Brain microvascular endothelial cell (primary cell): ENCODE results near the gene AASDHPPT.

Experiments used
- DNase-seq: peaks from one replicate; pipeline ENCODE4 v3.0.0-alpha.2; 2020
- H3K27ac ChIP-seq: fragments of 250-450 bp; sonication (Bioruptor Pico); 2 replicates; pipeline ENCODE4 v1.5.1; 2020; ENCODE audit warnings: mild to moderate bottlenecking, moderate library complexity
- H3K27me3 ChIP-seq: fragments of 250-450 bp; sonication (Bioruptor Pico); replicated peaks from 2 replicates; pipeline ENCODE4 v1.5.1; 2020; ENCODE audit warnings: mild to moderate bottlenecking
- H3K36me3 ChIP-seq: fragments of 250-450 bp; sonication (Bioruptor Pico); replicated peaks from 2 replicates; pipeline ENCODE4 v1.5.1; 2020; ENCODE audit warnings: mild to moderate bottlenecking
- H3K4me3 ChIP-seq: 2 replicates; pipeline ENCODE4 v1.5.1; 2011; ENCODE audit warnings: low read depth, mild to moderate bottlenecking, control low read depth, low read length, moderate library complexity
- CTCF ChIP-seq: IDR thresholded peaks from 2 replicates; pipeline ENCODE4 v1.5.1; 2011; ENCODE audit warnings: low read depth, mild to moderate bottlenecking, moderate library complexity, low read length, control low read depth, inconsistent platforms; ENCODE audit errors: missing control alignments
- in situ Hi-C: cut with HindIII; loops from 2 replicates; pipeline ENCODE4 v1.10.0; 2017; ENCODE audit warnings: low sequenced_read_pairs, low pct_ligation_motif_present

AASDHPPT gene

GRCh38 chr11:106087815-106088435 is 10.5 kb downstream of the AASDHPPT start:
- Histone ChIP-seq H3K27ac (no peak overlapping the region), H3K4me3 (no peak overlapping the region), H3K36me3 (peaks cover 3% of the 10 kb centered on the region), H3K27me3 (no peaks in the 10 kb centered on the region)
- in situ Hi-C loops = no loop called here
- peak; percentile 88 for TF ChIP-seq CTCF
- DNase-seq = peak; percentile 63

GRCh38 chr11:106088896-106089295 is 11.4 kb downstream of the AASDHPPT start:
- peaks cover 4% of the 10 kb centered on the region for H3K36me3 ChIP-seq
- no peak overlapping the region for H3K4me3 ChIP-seq
- no peaks in the 10 kb centered on the region for H3K27me3 ChIP-seq
- in situ Hi-C loops = no loop called here
- no peak for TF ChIP-seq CTCF
- H3K27ac ChIP-seq = peak overlapping the region; percentile 73
- peak; percentile 59 for DNase-seq

- H3K27ac ChIP-seq = peak overlapping the region; percentile 39
- DNase-seq = peak; percentile 62
Measured at GRCh38 chr11:106091480-106092123, 14.1 kb downstream of the AASDHPPT start.

GRCh38 chr11:106092446-106092845 is 15.0 kb downstream of the AASDHPPT start:
- no peak overlapping the region for H3K27ac ChIP-seq
- peaks cover 21% of the 10 kb centered on the region for H3K36me3 ChIP-seq
- TF ChIP-seq CTCF = no peak
- H3K4me3 ChIP-seq = no peak overlapping the region
- no peak for DNase-seq
- in situ Hi-C loops = no loop called here
- no peaks in the 10 kb centered on the region for H3K27me3 ChIP-seq

More at GRCh38 chr11:106091480-106092123, 14.1 kb downstream of the AASDHPPT start:
- in situ Hi-C loops = no loop called here
- peaks cover 16% of the 10 kb centered on the region for H3K36me3 ChIP-seq
- H3K27me3 ChIP-seq = no peaks in the 10 kb centered on the region
- TF ChIP-seq CTCF = no peak
- H3K4me3 ChIP-seq = no peak overlapping the region

GRCh38 chr11:106098893-106099553 is 21.6 kb downstream of the AASDHPPT start:
- no peak for TF ChIP-seq CTCF
- H3K4me3 ChIP-seq = no peak overlapping the region
- no peak for DNase-seq
- in situ Hi-C loops = no loop called here
- no peaks in the 10 kb centered on the region for H3K27me3 ChIP-seq
- H3K27ac ChIP-seq = no peak overlapping the region
- peaks cover 22% of the 10 kb centered on the region for H3K36me3 ChIP-seq
